ENCODE measurements around the gene CCDC15.

Gene CCDC15

GRCh38 chr11:124934862-124935547, 19.0 kb upstream of the CCDC15 start:
- Histone ChIP-seq H3K27me3 (replicated peaks in 2 of 5; ENCODE audit: control insufficient read depth in 4 of 5, insufficient read depth in 5 of 5, low read length in 4 of 5) (peaks cover 0 to 6% (median 3%) of the 10 kb centered on the region in 5 experiments), H3K4me3 (ENCODE audit: control insufficient read depth in 1 of 7, extremely low read depth in 1 of 7, insufficient read depth in 4 of 7, low read depth in 2 of 7, low read length in 6 of 7) (no peak overlapping the region), H3K36me3 (ENCODE audit: control insufficient read depth in 4 of 4, insufficient read depth in 4 of 4, low read length in 3 of 4) (no peaks in the 10 kb centered on the region), H3K4me1 (ENCODE audit: control extremely low read depth in 1 of 4, control insufficient read depth in 4 of 4, insufficient read depth in 4 of 4, low read length in 3 of 4) (no peaks in the 10 kb centered on the region), H3K27ac (ENCODE audit: insufficient read depth in 1 of 2, low read depth in 1 of 2, low read length in 2 of 2, poor library complexity in 1 of 2, severe bottlenecking in 2 of 2) (no peak overlapping the region), H3K9me3 (ENCODE audit: control extremely low read depth in 1 of 5, control insufficient read depth in 4 of 5, insufficient read depth in 2 of 5, low read depth in 1 of 5, low read length in 4 of 5) (no peaks in the 10 kb centered on the region)
- ChIA-PET POLR2A (no interaction called here), CTCF (interaction anchor here (0.7 to 2.2 kb wide), 6 partner anchors 10 to 422 kb away, joined by 3 to 6 read pairs (median 3); no protein-coding TSS in a partner anchor)
- WGBS (ENCODE audit: insufficient coverage): 85% methylated on average over 2 of the region's 4 CpGs
- DNase-seq: no peak

- WGBS (ENCODE audit: insufficient coverage): 92% methylated on average over 15 of the region's 18 CpGs
- DNase-seq: no peak
- Histone ChIP-seq H3K9me3 (ENCODE audit: control extremely low read depth in 1 of 5, control insufficient read depth in 4 of 5, insufficient read depth in 2 of 5, low read depth in 1 of 5, low read length in 4 of 5) (no peaks in the 10 kb centered on the region), H3K36me3 (ENCODE audit: control insufficient read depth in 4 of 4, insufficient read depth in 4 of 4, low read length in 3 of 4) (no peaks in the 10 kb centered on the region), H3K4me1 (ENCODE audit: control extremely low read depth in 1 of 4, control insufficient read depth in 4 of 4, insufficient read depth in 4 of 4, low read length in 3 of 4) (no peaks in the 10 kb centered on the region), H3K4me3 (ENCODE audit: control insufficient read depth in 1 of 7, extremely low read depth in 1 of 7, insufficient read depth in 4 of 7, low read depth in 2 of 7, low read length in 6 of 7) (no peak within 1 kb of the TSS), H3K27ac (ENCODE audit: insufficient read depth in 1 of 2, low read depth in 1 of 2, low read length in 2 of 2, poor library complexity in 1 of 2, severe bottlenecking in 2 of 2) (no peak within 1 kb of the TSS), H3K27me3 (replicated peaks in 2 of 5; ENCODE audit: control insufficient read depth in 4 of 5, insufficient read depth in 5 of 5, low read length in 4 of 5) (peaks cover 0 to 6% (median 3%) of the 10 kb centered on the region in 5 experiments)
- ChIA-PET CTCF (interaction anchor here (0.7 to 2.2 kb wide), 6 partner anchors 9 to 521 kb away, joined by 3 to 6 read pairs (median 3); no protein-coding TSS in a partner anchor), POLR2A (no interaction called here)
Measured at GRCh38 chr11:124935548-124936514, 18.2 kb upstream of the CCDC15 start, which contains the start of gene HEPACAM. Gene HEPACAM (minus strand): TSS chr11:124936047. CDS start chr11:124936006, 41 bp downstream.

- ChIA-PET CTCF (interaction anchor here (2.2 kb wide), 1 partner anchor 7 kb away, joined by 6 read pairs; no protein-coding TSS in a partner anchor), POLR2A (no interaction called here)
Measured at GRCh38 chr11:124937336-124937935, 16.6 kb upstream of the CCDC15 start.

GRCh38 chr11:124938206-124938765, 15.7 kb upstream of the CCDC15 start:
- Histone ChIP-seq H3K4me1 (ENCODE audit: control extremely low read depth in 1 of 4, control insufficient read depth in 4 of 4, insufficient read depth in 4 of 4, low read length in 3 of 4) (peaks cover 0 to 6% (median 0%) of the 10 kb centered on the region in 4 experiments), H3K9me3 (ENCODE audit: control extremely low read depth in 1 of 5, control insufficient read depth in 4 of 5, insufficient read depth in 2 of 5, low read depth in 1 of 5, low read length in 4 of 5) (no peaks in the 10 kb centered on the region), H3K36me3 (ENCODE audit: control insufficient read depth in 4 of 4, insufficient read depth in 4 of 4, low read length in 3 of 4) (no peaks in the 10 kb centered on the region), H3K27me3 (replicated peaks in 2 of 5; ENCODE audit: control insufficient read depth in 4 of 5, insufficient read depth in 5 of 5, low read length in 4 of 5) (peaks cover 0 to 6% (median 3%) of the 10 kb centered on the region in 5 experiments), H3K4me3 (ENCODE audit: control insufficient read depth in 1 of 7, extremely low read depth in 1 of 7, insufficient read depth in 4 of 7, low read depth in 2 of 7, low read length in 6 of 7) (no peak overlapping the region), H3K27ac (ENCODE audit: insufficient read depth in 1 of 2, low read depth in 1 of 2, low read length in 2 of 2, poor library complexity in 1 of 2, severe bottlenecking in 2 of 2) (no peak overlapping the region)
- CTCF ChIA-PET: interaction anchor here (1.1 kb wide), 1 partner anchor 17 kb away, joined by 3 read pairs; no protein-coding TSS in a partner anchor
- DNase-seq: no peak
- WGBS (ENCODE audit: insufficient coverage): 88% methylated on average over 1 of the region's 6 CpGs
- POLR2A ChIA-PET: no interaction called here

More at GRCh38 chr11:124937336-124937935, 16.6 kb upstream of the CCDC15 start:
- Histone ChIP-seq H3K4me3 (ENCODE audit: control insufficient read depth in 1 of 7, extremely low read depth in 1 of 7, insufficient read depth in 4 of 7, low read depth in 2 of 7, low read length in 6 of 7) (no peak overlapping the region), H3K27ac (ENCODE audit: insufficient read depth in 1 of 2, low read depth in 1 of 2, low read length in 2 of 2, poor library complexity in 1 of 2, severe bottlenecking in 2 of 2) (no peak overlapping the region), H3K4me1 (ENCODE audit: control extremely low read depth in 1 of 4, control insufficient read depth in 4 of 4, insufficient read depth in 4 of 4, low read length in 3 of 4) (no peaks in the 10 kb centered on the region), H3K27me3 (replicated peaks in 2 of 5; ENCODE audit: control insufficient read depth in 4 of 5, insufficient read depth in 5 of 5, low read length in 4 of 5) (peaks cover 0 to 6% (median 3%) of the 10 kb centered on the region in 5 experiments), H3K36me3 (ENCODE audit: control insufficient read depth in 4 of 4, insufficient read depth in 4 of 4, low read length in 3 of 4) (no peaks in the 10 kb centered on the region), H3K9me3 (ENCODE audit: control extremely low read depth in 1 of 5, control insufficient read depth in 4 of 5, insufficient read depth in 2 of 5, low read depth in 1 of 5, low read length in 4 of 5) (no peaks in the 10 kb centered on the region)
- no peak for DNase-seq
- WGBS (ENCODE audit: insufficient coverage): 100% methylated on average over 2 of the region's 3 CpGs

- WGBS (ENCODE audit: insufficient coverage): 95% methylated on average over 6 of the region's 6 CpGs
- DNase-seq: no peak
- Histone ChIP-seq H3K4me1 (ENCODE audit: control extremely low read depth in 1 of 4, control insufficient read depth in 4 of 4, insufficient read depth in 4 of 4, low read length in 3 of 4) (peaks cover 0 to 13% (median 3%) of the 10 kb centered on the region in 4 experiments), H3K9me3 (ENCODE audit: control extremely low read depth in 1 of 5, control insufficient read depth in 4 of 5, insufficient read depth in 2 of 5, low read depth in 1 of 5, low read length in 4 of 5) (no peaks in the 10 kb centered on the region), H3K27me3 (replicated peaks in 2 of 5; ENCODE audit: control insufficient read depth in 4 of 5, insufficient read depth in 5 of 5, low read length in 4 of 5) (peaks cover 0 to 6% (median 3%) of the 10 kb centered on the region in 5 experiments), H3K27ac (ENCODE audit: insufficient read depth in 1 of 2, low read depth in 1 of 2, low read length in 2 of 2, poor library complexity in 1 of 2, severe bottlenecking in 2 of 2) (no peak overlapping the region), H3K36me3 (ENCODE audit: control insufficient read depth in 4 of 4, insufficient read depth in 4 of 4, low read length in 3 of 4) (no peaks in the 10 kb centered on the region), H3K4me3 (ENCODE audit: control insufficient read depth in 1 of 7, extremely low read depth in 1 of 7, insufficient read depth in 4 of 7, low read depth in 2 of 7, low read length in 6 of 7) (no peak overlapping the region)
- ChIA-PET POLR2A (no interaction called here), CTCF (interaction anchor here (1.1 kb wide), 1 partner anchor 18 kb away, joined by 3 read pairs; no protein-coding TSS in a partner anchor)
Measured at GRCh38 chr11:124938970-124939369, 15.0 kb upstream of the CCDC15 start.

GRCh38 chr11:124941703-124942102, 12.3 kb upstream of the CCDC15 start:
- CTCF ChIA-PET: interaction anchor here (0.9 to 1.8 kb wide), 4 partner anchors 9 to 58 kb away, joined by 3 to 6 read pairs (median 4); partner anchors contain the start of gene CCDC15
- Histone ChIP-seq H3K36me3 (ENCODE audit: control insufficient read depth in 4 of 4, insufficient read depth in 4 of 4, low read length in 3 of 4) (no peaks in the 10 kb centered on the region), H3K27ac (ENCODE audit: insufficient read depth in 1 of 2, low read depth in 1 of 2, low read length in 2 of 2, poor library complexity in 1 of 2, severe bottlenecking in 2 of 2) (no peak overlapping the region), H3K4me3 (ENCODE audit: control insufficient read depth in 1 of 7, extremely low read depth in 1 of 7, insufficient read depth in 4 of 7, low read depth in 2 of 7, low read length in 6 of 7) (no peak overlapping the region), H3K9me3 (ENCODE audit: control extremely low read depth in 1 of 5, control insufficient read depth in 4 of 5, insufficient read depth in 2 of 5, low read depth in 1 of 5, low read length in 4 of 5) (no peaks in the 10 kb centered on the region), H3K27me3 (replicated peaks in 2 of 5; ENCODE audit: control insufficient read depth in 4 of 5, insufficient read depth in 5 of 5, low read length in 4 of 5) (peaks cover 0 to under 1% (median 0%) of the 10 kb centered on the region in 5 experiments), H3K4me1 (ENCODE audit: control extremely low read depth in 1 of 4, control insufficient read depth in 4 of 4, insufficient read depth in 4 of 4, low read length in 3 of 4) (peaks cover 0 to 15% (median 4%) of the 10 kb centered on the region in 4 experiments)
- DNase-seq: no peak
- POLR2A ChIA-PET: no interaction called here
- WGBS (ENCODE audit: insufficient coverage): no CpG with 5 or more reads among the region's 1 CpG

Data from common myeloid progenitor, CD34-positive (primary cell).